Endothelial cell of umbilical vein (primary cell): ENCODE data around the gene EP300.

Source experiments
- CTCF ChIP-seq, 2 donors: IDR thresholded peaks; 1 replicate in 1 of 2; 2 replicates in 1 of 2; pipeline ENCODE4 v1.5.1; 2011; ENCODE audit warnings: low read length in 2 of 2, mild to moderate bottlenecking in 2 of 2, moderate library complexity in 2 of 2, control low read depth in 1 of 2, inconsistent platforms in 1 of 2, low read depth in 1 of 2; ENCODE audit not compliant: insufficient read depth in 1 of 2; ENCODE audit errors: extremely low read depth in 1 of 2
- EZH2 ChIP-seq: IDR thresholded peaks from 2 replicates; pipeline ENCODE4 v1.6.1; 2012; ENCODE audit warnings: borderline replicate concordance, low read depth, mild to moderate bottlenecking, moderate library complexity, low read length, inconsistent platforms; ENCODE audit not compliant: severe bottlenecking
- POLR2AphosphoS5 ChIP-seq: IDR thresholded peaks from 2 replicates; pipeline ENCODE4 v1.6.1; 2012; ENCODE audit warnings: low read depth, mild to moderate bottlenecking, control low read depth, low read length, moderate library complexity; ENCODE audit not compliant: insufficient read depth

GRCh38 chr22:41091132-41092022, 1.0 kb upstream of the EP300 start:
- TF ChIP-seq POLR2AphosphoS5 (peak; percentile 71), CTCF (IDR thresholded peaks at IDR 0.05; ENCODE audit: extremely low read depth in 1 of 2, insufficient read depth in 1 of 2, low read depth in 1 of 2, low read length in 2 of 2) (no peak), EZH2 (no peak)
